ENCODE measurements around the gene ULK4.
"Not testable (repeated sequence)": the region's sequence is repeated elsewhere in the genome, so short reads cannot be mapped to it uniquely, and the experiment has no call there.

ULK4 gene

DNA sequence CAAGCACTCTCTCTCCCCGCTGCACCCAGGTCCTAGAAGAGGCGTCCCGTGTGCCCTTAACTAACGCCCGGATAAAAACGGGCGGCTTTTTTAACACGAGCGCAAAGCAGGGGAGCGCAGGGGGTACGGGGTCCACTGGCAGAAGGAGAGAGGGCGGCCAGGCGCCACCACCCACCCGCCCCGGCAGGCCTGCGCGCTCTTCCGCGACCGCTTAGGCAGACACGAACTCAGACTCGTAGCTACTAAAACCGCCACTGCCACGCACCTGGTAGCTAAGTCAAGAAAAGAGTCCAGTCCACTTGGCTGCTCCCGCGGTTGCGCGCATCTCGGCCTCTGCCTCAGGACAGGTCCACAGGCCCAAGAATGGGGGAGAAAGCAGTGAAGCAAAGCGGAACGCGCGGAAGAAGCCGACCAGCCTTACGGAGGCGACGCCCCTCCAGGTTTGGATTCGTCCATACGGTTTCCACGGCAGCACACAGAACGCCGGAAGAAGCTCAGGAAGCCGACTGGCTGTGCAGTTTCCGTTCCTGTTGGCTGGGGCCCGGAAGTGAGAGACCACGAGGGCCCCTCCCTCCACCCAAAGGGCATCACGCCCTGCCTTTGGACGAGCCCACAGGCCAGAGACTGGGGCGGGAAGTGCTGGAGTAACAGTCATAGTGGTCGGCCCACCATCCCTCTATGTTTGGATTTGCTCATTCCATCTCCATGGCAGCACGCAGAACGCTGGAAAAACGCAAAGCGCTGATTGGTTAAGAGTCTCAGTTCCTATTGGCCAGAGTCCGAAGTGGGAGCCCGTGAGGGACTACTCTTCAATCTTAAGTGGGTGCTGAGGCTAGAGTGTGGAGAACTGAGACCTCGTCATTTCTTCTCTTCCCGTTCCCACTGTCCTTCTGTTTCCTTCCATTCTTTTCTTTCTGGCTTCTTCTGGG, at the start of gene ULK4:
Gene ULK4 (minus strand): TSS at position 353 of the 929 bp plus-strand sequence. CDS start 7,344 bp downstream, outside the sequence.
- peak; percentile 99 for DNase-seq (ENCODE audit: low spot score)

DNA sequence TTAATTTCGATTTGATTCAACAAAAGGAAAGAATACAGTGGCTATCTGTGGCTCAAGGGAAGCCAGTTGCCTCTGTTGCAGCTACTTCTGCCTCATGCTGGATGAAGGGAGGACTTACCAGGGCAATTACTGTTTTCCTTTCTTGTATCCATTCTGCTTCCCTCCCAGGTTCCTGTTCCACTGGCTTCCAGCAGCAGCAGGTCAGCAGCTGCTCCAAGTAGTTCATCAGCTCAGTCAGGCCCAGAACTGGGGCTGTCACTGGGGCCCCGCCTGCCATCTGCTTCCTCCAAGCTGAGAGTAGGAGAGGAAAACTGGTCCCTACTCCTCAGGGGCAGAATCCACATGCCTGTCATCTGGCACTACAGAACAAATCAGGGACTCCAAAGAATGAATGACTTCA, 48.6 kb upstream of the ULK4 start:
- no peak for DNase-seq (ENCODE audit: low spot score)

DNA sequence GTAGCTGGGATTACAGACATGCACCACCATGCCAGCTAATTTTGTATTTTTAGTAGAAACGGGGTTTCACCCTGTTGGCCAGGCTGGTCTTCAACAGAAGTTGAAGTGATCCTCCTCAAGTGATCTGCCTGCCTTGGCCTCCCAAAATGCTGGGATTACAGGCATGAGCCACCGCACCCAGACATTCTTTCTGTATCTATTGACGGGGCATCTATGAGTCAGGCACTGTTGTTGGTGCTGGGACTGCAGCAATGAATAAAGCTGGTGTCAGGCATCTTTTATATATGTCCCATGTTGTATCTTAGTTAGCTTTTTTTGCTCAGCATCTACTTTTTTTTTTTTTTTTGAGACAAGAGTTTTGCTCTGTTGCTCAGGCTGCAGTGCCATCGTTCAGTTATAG, 47.6 kb upstream of the ULK4 start:
- no peak for DNase-seq (ENCODE audit: low spot score)

DNA sequence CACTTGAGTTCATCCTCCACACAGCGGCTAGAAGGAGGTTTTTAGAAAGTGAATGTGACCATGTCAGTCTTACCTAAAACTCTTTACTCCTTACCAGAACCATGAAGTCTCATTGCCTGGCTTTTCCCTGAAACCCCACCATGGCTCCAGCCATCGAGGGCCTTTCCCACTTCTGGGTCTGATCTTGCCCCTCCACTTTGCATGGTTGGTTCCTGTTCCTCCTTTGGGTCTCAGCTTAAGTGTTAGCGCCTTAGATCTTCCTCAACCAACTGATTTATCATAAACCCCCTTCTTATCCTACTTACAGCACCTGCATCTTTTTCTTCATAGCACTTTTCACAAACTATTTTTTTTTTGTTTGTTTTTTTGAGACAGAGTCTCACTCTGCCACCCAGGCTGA, 45.9 kb upstream of the ULK4 start:
- DNase-seq (ENCODE audit: low spot score), result no peak

DNA sequence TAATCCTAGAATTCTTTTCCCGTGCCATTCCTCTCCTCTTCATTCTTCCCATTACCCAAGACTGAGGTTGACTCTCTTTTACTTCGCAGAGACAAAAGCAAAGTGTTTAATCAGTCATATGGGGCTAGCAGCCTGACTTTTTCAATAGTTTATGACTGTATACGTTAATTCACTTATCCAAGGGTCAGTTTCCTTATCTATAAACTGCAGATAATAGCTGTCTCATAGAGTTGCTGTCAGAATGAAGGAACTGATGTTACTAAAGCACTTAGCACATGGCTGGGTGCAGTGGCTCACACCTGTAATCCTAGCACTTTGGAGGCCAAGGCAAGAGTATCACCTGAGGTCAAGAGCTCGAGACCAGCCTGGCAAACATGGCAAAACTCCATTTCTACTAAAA, 43.5 kb upstream of the ULK4 start:
- DNase-seq (ENCODE audit: low spot score), result no peak

DNA sequence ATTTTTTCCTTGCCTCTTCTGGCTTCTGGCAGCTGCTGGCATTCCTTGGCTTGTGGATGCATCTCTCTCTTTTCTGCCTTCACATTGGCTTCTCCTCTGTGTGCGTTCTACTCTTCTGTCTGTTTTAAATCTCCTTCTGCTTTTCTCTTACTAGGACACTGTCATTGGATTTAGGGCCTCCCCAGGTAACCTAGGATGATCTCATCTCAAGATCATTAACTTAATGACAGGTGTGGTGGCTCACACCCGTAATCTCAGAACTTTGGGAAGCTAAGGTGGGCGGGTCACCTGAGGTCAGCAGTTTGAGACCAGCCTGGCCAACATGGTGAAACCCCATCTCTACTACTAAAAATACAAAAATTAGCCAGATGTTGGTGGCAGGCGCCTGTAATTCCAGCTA, 40.9 kb upstream of the ULK4 start:
- DNase-seq (ENCODE audit: low spot score), result no peak

DNA sequence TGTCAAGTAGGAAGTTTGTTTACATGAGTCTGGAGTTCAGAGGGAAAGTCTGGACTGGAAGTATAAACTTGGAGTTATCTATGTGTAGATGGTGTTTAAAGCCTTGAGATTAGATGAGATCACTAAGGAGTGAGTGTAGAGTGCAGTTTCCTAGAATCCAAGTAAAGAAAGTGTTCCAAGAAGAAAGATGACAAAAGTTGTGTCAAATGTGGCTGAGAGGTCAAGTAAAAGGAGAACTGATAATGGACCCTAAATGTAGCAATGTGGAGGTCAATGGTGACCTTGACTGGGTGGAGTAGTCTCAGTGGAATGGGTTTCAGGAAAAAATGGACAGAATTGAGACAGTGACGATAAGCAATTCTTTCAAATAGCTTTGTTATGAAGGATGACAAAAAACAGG, 39.9 kb upstream of the ULK4 start:
- DNase-seq (ENCODE audit: low spot score), result no peak

DNA sequence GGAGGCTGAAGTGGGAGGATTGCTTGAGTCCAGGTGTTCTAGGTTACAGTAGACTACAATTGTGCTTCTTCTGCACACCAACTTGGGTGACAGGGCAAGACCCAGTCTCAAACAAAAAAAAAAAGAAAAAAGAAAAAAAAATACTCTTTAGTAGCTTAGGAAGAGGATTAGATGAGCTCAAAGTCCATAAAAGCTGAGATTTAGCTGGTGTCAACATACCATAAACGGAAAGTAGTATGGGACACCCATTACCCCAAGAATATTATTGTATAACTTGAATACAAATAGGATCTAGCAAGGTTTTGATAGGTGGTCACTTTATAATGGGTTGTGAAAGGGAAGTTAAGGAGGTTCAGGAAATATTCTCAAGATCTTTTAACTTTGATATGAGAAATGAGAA, 38.0 kb upstream of the ULK4 start:
- no peak for DNase-seq (ENCODE audit: low spot score)

DNA sequence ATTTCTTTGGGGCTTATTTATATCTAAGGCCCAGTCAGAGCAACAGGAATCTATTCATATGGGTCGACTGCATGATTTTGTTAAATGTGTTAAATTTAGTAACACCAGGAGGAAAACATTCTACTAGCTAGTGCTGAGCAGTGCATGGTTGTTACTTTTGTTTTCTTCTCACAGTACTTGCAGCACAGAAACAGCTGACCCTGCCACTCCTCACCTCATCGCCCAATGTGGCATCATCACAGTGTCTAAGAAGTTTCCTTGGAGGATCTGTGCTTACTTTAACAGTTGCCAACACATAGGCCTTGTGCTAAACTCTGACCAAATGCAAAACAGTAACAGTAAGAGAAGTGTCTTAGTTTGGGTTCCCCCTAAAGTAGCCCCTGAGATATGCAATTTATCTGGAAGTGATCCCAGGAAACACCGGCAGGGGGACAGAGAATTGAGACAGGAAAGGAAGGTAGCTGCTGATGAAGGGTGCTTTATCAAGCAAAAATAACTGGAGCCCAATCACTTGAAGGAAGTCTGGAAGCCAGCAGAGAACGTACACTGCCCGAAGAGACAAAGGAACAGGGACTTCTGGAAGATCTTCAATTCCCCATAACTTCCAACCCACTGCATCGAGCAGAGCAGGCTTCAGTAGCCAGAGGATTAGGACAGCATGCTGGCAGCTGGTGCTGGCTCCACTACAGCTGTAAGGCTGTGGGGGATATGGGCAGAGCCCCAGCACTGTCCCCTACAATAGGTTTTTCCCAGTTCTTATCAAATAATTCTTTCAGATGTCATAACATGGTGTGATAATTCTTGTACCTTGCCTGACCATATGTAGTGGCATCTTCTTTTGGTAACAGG, 36.0 kb upstream of the ULK4 start:
- DNase-seq (ENCODE audit: low spot score), result no peak

DNA sequence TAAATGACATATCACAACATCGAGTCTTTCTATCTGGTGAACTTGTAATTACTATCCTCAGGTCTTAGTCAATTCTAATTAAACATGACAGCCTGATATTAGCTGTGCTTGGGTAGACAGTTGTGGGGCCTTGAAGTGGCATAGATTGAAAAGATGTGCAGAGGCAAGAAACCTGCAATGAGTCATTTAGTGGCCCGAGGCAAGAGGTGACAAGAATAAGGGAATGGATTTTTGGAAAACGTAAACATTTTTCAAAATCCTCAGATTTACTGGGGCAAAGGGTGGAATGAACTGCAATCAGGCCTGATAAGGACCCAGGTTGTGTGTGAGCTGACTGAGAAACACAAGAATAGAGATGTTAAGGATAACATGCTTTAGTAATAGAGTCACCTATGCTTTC, 29.5 kb upstream of the ULK4 start:
- no peak for DNase-seq (ENCODE audit: low spot score)

DNA sequence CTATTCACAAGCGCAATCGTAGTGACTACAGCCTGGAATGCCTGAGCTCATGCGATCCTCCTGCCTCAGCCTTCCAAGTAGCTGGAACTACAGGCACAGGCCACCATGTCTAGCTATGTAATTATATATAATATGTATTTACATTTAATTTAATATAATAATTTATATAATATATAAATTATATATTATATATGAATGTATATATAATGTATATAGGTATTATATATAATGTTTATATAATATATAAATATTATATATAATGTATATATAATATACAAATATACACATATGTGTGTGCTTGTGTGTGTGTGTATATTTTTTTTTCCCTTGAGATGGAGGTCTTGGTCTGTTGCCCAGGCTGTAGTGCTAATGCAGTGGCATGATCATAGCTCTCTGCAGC, 27.6 kb upstream of the ULK4 start:
- DNase-seq (ENCODE audit: low spot score), result no peak

DNA sequence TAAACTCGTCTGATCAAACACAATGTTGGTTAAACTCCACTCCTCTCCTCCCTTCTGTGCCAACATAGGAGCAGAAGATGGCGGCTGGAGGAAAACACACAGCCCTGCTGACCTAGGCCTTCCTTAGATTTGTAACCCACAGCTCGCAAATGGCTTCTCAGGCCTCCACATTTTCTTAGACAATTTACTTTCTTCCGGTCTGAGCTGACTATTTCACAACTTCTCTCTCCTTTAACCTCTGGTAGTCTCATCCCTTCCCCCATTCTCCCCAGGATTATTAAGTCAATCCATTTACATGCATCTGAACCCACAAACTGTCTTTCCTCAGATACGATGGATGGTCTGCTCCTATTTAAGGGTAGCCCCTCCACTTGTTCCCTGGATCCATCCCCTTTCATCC, 25.7 kb upstream of the ULK4 start:
- DNase-seq (ENCODE audit: low spot score), result no peak

DNA sequence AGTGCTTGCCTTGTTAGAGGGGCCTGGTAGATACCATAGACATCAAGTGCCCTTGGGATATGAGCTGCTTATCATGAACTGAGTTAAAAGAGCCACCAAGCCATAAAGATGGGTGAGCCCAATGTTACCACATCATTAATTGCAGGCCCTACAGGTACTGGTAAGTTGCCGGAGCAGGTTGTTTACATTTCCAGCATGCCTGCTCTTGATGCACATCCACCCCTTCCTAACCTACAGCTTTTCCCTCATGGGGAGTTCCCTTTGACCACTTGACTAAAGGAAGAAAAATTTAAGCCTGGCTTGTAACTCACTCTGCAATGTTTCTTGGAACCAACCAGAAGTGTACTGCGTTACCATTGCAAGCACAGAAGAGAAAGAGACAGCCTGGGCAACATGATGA, 24.7 kb upstream of the ULK4 start:
- DNase-seq (ENCODE audit: low spot score), result no peak

DNA sequence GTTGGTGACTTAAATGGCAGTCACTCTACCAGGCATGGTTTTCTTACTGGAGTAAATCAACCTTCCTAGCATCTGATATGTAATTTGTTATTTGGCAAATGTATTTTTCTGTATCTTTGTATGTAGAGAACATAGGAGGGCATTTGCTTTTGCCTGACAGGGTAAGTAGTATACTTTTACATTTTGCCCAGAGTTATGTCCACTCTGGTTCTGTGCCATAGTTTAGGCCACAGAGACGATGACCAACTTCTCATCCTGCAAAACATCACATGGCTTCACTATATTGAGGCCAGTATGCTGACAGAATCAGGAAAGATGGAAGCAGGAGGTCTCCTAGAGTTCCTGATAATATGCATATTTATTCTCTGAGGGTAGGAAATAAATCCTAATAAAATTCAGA, 23.1 kb upstream of the ULK4 start:
- DNase-seq (ENCODE audit: low spot score), result no peak

DNA sequence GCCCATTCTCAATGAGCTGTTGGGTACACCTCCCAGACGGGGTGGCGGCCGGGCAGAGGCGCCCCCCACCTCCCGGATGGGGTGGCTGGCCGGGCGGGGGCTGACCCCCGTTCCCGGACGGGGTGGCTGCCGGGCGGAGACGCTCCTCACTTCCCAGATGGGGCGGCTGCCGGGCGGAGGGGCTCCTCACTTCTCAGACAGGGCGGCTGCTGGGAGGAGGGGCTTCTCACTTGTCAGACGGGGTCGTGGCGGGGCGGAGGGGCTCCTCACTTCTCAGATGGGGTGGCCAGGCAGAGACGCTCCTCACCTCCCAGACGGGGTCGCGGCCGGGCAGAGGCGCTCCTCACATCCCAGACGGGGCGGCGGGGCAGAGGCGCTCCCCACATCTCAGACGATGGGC, 21.2 kb upstream of the ULK4 start:
- not testable (repeated sequence) for DNase-seq (ENCODE audit: low spot score)

DNA sequence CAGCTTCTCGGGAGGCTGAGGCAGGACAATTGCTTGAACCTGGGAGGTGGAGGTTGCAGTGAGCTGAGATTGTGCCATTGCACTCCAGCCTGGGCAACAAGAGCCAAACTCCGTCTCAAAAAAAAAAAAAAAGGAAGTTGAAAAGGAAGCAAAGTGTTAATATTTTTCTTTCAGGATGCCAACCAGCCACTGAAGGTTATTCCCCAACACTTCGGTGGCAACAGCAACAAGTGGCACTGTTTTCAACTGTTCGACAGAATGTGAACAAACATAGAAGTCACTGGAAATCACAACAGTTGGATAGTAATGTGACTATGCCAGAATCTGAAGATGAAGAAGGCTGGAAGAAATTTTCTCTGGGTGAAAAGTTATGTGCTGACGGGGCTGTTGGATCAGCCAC, 15.5 kb upstream of the ULK4 start:
- DNase-seq (ENCODE audit: low spot score), result not testable (repeated sequence)

DNA sequence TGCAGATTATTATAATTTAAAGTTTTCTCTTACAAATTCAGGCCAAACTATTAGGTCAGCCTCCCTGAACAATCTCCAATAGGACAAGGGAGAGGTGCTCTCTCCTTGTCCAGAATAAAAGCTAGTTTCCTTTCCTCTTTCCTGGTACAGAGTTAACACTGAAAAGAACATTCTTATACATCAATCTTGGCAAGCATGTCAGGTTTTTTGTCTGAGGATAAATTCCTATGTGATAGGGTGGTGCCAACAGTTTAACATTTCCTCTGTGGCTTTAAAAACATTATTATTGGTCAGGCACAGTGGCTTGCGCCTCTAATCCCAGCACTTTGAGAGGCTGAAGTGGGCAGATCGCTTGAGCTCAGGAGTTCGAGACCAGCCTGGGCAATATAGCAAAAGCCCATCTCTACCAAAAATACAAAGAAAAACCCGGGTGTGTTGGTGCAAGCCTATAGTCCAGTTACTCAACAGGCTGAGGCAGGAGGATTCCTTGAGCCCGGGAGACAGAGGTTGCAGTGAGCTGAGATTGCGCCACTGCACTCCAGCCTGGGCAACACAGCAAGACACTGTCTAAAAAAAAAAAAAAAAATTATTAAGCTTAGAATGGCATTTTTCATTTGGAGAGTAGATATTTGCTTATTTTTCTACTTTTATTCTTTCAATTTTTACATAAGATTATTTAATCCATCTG, 13.7 kb upstream of the ULK4 start:
- no peak for DNase-seq (ENCODE audit: low spot score)

DNA sequence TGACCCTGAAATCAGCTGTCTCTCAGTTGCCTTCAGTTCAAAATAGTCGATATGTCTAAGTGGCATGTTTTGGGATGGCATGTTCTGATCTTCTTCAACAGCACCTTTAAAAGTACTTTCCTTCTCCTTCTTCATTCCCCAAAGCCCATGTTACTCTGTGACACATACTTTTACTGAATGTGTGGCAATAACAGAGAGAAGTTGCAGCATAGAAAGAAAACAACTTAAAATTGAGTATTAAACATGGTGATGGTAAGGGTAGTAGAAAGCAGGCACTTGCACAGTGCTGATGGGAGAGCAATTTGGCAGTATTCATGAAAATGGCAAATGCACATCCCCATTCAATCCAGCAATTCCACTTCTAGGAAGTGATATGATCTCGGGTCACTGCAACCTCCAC, 12.3 kb upstream of the ULK4 start:
- no peak for DNase-seq (ENCODE audit: low spot score)

DNA sequence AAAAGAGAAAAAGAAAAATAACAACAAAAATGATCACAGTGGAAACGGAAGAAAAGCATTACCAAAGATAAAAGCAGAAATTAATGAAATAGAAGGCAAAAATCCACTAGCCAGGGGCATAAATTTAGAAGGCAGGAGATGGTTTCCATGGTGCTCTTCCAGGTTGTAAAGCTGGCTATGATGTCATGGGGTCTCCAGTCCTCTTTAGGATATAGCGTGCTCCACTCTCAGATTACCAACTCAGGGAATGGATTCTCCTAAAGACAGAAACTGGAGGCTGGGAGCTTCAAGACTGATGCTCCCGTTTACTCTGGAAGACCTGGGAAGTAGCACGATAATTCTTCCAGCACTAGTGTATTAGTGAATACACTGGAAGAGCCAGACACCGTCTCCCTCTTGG, 10.9 kb upstream of the ULK4 start:
- no peak for DNase-seq (ENCODE audit: low spot score)

DNA sequence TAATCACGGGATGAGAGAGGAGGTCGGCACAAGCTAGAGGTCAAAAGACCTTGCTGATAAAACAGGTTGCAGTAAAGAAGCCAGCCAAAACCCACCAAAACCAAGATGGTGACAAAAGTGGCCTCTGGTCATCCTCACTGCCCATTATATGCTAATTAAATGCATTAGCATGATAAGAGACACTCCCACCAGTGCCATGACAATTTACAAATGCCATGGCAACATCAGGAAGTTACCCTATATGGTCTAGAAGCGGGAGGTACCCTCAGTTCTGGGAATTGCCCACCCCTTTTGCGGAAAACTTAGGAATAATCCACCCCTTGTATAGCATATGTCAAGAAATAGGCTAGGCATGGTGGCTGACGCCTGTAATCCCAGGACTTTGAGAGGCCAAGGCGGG, 4.3 kb upstream of the ULK4 start:
- DNase-seq (ENCODE audit: low spot score), result no peak

DNA sequence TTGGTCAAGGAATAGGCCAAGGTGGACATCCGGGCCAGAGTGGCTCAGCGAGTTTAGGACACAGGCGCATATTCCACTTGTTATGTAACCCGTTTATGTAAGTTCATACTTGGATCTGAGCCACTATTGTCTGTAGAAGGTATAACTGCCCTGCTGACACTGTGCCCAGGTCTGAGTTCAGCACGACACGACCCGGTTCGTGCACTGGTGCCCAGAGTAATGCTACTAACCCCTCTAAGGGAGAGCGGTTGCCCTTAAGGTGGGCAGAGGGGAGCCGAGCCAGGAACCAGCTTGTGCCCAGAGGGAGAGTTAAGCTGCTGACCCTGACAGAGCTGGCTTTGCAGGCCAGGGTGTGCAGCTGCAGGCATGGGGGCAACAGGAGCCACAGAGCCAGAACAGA, 1.9 kb upstream of the ULK4 start:
- DNase-seq (ENCODE audit: low spot score), result no peak

Data from putamen (tissue), 1 donor.